Mammary epithelial cell (primary cell): Measurements from ENCODE around the gene ZNRD2.
"Not testable (repeated sequence)": the region's sequence is repeated elsewhere in the genome, so short reads cannot be mapped to it uniquely, and the experiment has no call there.

Experiments used
- CTCF ChIP-seq, 2 donors: IDR thresholded peaks in 1 of 2; conservative IDR thresholded peaks in 1 of 2; 2 replicates each; pipeline ENCODE4 v1.5.1; 2011 to 2012; ENCODE audit warnings: inconsistent platforms in 2 of 2, low read length in 2 of 2, mild to moderate bottlenecking in 2 of 2, control low read depth in 1 of 2, low read depth in 1 of 2; ENCODE audit not compliant: insufficient read depth in 1 of 2; ENCODE audit errors: extremely low read depth in 1 of 2
- EZH2 ChIP-seq: IDR thresholded peaks from 2 replicates; pipeline ENCODE4 v1.6.1; 2012; ENCODE audit warnings: low read length, inconsistent platforms, borderline replicate concordance

DNA sequence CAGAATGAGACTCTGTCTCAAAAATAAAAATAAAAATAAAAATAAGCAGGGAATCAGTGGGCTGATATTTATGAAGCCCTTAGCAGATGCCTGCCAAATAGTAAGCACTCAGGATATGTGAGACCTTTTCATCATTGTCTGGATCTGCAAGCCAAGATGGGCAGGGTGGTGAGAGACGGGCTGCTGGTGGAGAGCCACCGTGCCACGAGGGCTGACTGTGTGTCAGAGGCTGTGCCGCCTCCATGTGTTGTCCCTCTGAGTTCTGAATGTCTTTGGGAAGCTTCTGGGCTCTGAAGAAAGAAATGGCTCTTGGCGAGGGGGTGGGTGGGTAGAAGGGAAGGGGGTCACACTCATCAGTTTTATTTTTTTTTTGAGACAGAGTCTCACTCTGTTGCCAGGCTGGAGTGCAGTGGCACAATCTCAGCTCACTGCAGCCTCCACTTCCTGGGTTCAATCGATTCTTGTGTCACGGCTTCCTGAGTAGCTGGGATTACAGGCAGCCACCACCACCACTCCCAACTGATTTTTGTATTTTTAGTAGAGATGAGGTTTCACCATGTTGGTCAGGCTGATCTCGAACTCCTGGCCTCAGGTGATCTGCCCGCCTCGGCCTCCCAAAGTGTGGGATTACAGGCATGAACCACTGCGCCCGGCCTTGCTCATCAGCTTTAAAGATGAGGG lies 5.3 kb upstream of the ZNRD2 start:
- not testable (repeated sequence) for TF ChIP-seq CTCF (conservative IDR thresholded peaks at IDR 0.05 in 1 of 2, IDR thresholded peaks at IDR 0.05 in 1 of 2; ENCODE audit: extremely low read depth in 1 of 2, insufficient read depth in 1 of 2, low read depth in 1 of 2, low read length in 2 of 2); EZH2
